AG10803 (cell line): ENCODE measurements around the gene SUSD4.

Experiments used
- DNase-seq: peaks from one replicate; pipeline ENCODE4 v3.0.0; 2010; ENCODE audit warnings: low read depth
- H3K4me3 ChIP-seq: 2 replicates; pipeline ENCODE4 v1.5.1; 2011; ENCODE audit warnings: mild to moderate bottlenecking, low read length, control low read depth
- CTCF ChIP-seq: conservative IDR thresholded peaks from 2 replicates; pipeline ENCODE4 v1.5.1; 2011; ENCODE audit warnings: mild to moderate bottlenecking, low read length, control low read depth, inconsistent platforms

Gene SUSD4

DNA sequence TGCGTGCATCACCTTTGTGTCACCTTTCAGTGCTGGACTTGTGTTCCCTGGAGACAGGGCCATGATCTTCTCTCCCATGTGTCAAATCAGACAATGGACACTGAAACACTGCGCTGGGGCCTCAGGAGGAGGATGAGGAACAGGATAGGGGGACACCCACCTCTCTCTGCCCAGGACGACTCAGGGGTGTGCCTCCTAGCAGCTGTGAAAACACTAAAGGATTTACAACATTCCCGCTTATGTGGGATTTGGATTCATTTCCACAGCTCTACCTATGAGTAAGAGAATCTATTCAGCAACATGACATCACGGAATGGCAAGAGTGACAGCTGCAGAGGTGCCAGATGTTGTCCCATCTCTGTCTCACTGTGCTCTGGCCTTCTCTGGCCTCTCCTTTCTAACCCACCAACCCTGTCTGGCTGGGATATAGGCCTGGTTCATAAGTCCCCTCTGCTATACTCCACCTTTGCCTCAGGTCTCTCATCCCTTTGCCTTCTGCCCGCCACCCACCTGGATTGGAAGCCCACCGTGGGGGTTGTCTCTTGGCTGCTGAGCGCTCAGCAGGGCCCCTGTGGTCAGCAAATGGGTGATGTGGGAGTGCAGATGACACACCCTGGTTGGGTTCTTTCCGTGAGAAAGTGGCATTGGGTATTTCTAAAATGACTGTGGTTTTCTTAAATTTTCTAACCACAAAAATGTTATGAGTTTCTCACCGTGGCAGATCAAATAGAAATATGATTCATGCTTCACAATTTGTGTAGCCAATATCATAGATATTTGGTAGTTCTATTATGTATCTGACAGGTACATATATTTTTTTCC is 173.9 kb downstream of the SUSD4 start:
- TF ChIP-seq CTCF, result no peak
- peak; percentile 68 for DNase-seq
- no peak overlapping the region for H3K4me3 ChIP-seq

GRCh38 chr1:223189525-223189902 is 174.5 kb downstream of the SUSD4 start:
- no peak for DNase-seq
- no peak for TF ChIP-seq CTCF
- H3K4me3 ChIP-seq, result no peak overlapping the region

DNA sequence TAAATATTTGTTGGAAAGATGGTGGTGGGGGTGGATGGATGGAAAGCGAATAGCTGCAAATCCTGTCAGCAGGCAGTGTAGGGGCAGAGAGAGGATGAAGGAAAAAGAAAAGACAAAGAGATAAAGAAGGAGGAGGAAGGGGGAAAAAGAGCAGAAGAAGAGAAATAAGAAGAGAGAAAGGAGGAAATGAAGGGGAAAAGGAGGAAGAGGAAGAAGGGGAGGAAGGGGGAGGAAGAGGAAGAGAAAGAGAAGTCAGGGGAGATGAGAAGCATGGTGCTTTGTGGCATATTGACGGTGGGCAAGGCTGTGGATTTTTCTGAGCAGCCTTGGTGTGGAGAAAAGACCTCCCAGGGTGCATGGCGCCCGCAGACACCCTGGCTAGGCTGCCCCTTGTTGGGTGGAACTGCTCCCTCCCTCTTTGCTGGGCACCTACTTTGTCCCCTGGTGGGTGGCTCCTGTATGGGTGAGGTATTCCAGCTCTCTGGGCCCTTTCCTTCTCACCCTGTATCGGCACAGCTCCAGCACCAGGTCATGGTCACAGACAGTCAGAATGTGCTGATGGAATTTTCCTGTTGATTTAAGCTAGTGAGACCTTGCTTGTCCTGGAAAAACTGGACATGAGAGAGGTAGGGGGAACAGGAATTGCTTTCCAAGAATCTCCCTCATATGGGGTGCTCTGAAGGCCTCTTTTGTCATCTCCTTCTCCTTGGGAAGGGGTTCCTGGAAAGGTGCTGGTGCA is 175.2 kb downstream of the SUSD4 start:
- TF ChIP-seq CTCF, result no peak
- DNase-seq, result no peak
- H3K4me3 ChIP-seq, result no peak overlapping the region

GRCh38 chr1:223186800-223187199 is 177.2 kb downstream of the SUSD4 start:
- DNase-seq, result no peak
- H3K4me3 ChIP-seq, result no peak overlapping the region
- TF ChIP-seq CTCF, result no peak

GRCh38 chr1:223183268-223183862 is 180.6 kb downstream of the SUSD4 start:
- peak; percentile 31 for DNase-seq
- no peak for TF ChIP-seq CTCF
- H3K4me3 ChIP-seq, result no peak overlapping the region

- peak; percentile 85 for DNase-seq
- TF ChIP-seq CTCF, result no peak
Measured at GRCh38 chr1:223180731-223181321, 183.2 kb downstream of the SUSD4 start.

More at GRCh38 chr1:223180731-223181321, 183.2 kb downstream of the SUSD4 start:
- H3K4me3 ChIP-seq, result no peak overlapping the region
